Adrenal gland (tissue), 12 donors: ENCODE measurements around the gene UBTF. TPM values are rescaled to one million over a fixed set of nuclear protein-coding genes. Genes with fewer than 3 reads are reported as not detected.

Experiments used
- DNase-seq, 7 donors: peaks; one replicate each; pipeline ENCODE4 v3.0.0-alpha.2; 2019 to 2020
- H3K27ac ChIP-seq, 5 donors: fragments of 200-600 bp; sonication (generic) in 4 of 5; 1 replicate in 3 of 5; 2 replicates in 2 of 5; pipeline versions ENCODE4 v1.5.1 to v1.8.0; 2016 to 2020; ENCODE audit warnings: mild to moderate bottlenecking in 1 of 5
- H3K27me3 ChIP-seq: fragments of 200-600 bp; 2 replicates; pipeline ENCODE4 v1.8.0; 2021
- H3K36me3 ChIP-seq, 2 donors: fragments of 200-600 bp; replicated peaks in 1 of 2; 1 replicate in 1 of 2; 2 replicates in 1 of 2; pipeline versions ENCODE4 v1.5.1 to v1.8.0; 2018 to 2022
- H3K4me1 ChIP-seq, 2 donors: fragments of 200-600 bp; replicated peaks in 1 of 2; 1 replicate in 1 of 2; 2 replicates in 1 of 2; pipeline versions ENCODE4 v1.5.1 to v1.8.0; 2018 to 2021
- H3K4me3 ChIP-seq, 4 donors: fragments of 200-600 bp; sonication (generic) in 3 of 4; one replicate each; pipeline ENCODE4 v1.5.1; 2016 to 2018
- H3K9me3 ChIP-seq, 3 donors: fragments of 200-600 bp; sonication (generic) in 1 of 3; replicated peaks in 1 of 3; 1 replicate in 2 of 3; 2 replicates in 1 of 3; pipeline versions ENCODE4 v1.5.1 to v1.8.0; 2016 to 2021
- POLR2A ChIP-seq, 2 donors: fragments of 450-650 bp; IDR thresholded peaks; one replicate each; pipeline ENCODE4 v1.6.1; 2017; ENCODE audit warnings: antibody characterized with exemption in 2 of 2, mild to moderate bottlenecking in 2 of 2, moderate library complexity in 1 of 2
- WGBS, 4 donors: extraction: QIAGEN DNeasy Blood & Tissue Kit in 2 of 4; methylation state at CpG; one replicate each; pipeline versions ENCODE4 v1.1.5 to v1.1.7; 2013 to 2017; 5-methylcytosine and 5-hydroxymethylcytosine counted together
- intact Hi-C, 2 donors: fragments of 100-400 bp; cut with DNase I; formaldehyde crosslinking; loops; one replicate each; pipeline versions ENCODE4 v1.14.1 to v1.15.0; 2022 to 2023
- polyA plus RNA-seq, 3 donors: library from polyadenylated mRNA; stranded (reverse); fragments of 200-250 nt in 2 of 3; fragments of 350-450 nt in 1 of 3; fragmentation: Illumina TruSeq in 1 of 3; extraction: RNeasy Lipid Tissue Mini Kit (QIAGEN cat#74804) in 1 of 3; gene quantifications; one replicate each; pipeline ENCODE4 v1.2.3, GENCODE V29; 2013 to 2014
- total RNA-seq, 9 donors: library from RNA; depleted of rRNA in 4 of 9; stranded (reverse); fragments of >200 nt in 4 of 9; fragments of 120-200 nt in 1 of 9; fragmentation: NEBNext Ultra II Directional in 1 of 9; extraction: Animal tissue kit (Norgen Biotek cat#: 25700) in 1 of 9; gene quantifications; one replicate each; pipeline versions ENCODE4 v1.1.0 to v1.2.4, GENCODE V29; 2013 to 2023
- TF ChIP-seq, protein P1 (sequence below), 6 experiments: fragments of 450-650 bp in 4 of 6; fragments of 200-600 bp in 2 of 6; sonication (generic) in 1 of 6; IDR thresholded peaks; 1 replicate in 5 of 6; 2 replicates in 1 of 6; pipeline versions ENCODE4 v1.5.1 to v1.8.0; 2016 to 2021; ENCODE audit warnings: antibody characterized with exemption in 6 of 6, mild to moderate bottlenecking in 2 of 6, moderate library complexity in 1 of 6
- donor health status: healthy with polysubstance abuse.
- donor health status: Bipolar disorder and iron deficiency.
- donor health status: DM: yes; HTN: yes; CAD: no.
- donor health status: DM: no; HTN: no; CAD: no.
- donor health status: DM: no; HTN: no; CAD: no.
- donor health status: DM: yes; HTN: yes; CAD: no.

UBTF gene
- total and polyA plus RNA-seq, 12 donors = 37.1 to 92.6 (median 64.3) TPM

DNA sequence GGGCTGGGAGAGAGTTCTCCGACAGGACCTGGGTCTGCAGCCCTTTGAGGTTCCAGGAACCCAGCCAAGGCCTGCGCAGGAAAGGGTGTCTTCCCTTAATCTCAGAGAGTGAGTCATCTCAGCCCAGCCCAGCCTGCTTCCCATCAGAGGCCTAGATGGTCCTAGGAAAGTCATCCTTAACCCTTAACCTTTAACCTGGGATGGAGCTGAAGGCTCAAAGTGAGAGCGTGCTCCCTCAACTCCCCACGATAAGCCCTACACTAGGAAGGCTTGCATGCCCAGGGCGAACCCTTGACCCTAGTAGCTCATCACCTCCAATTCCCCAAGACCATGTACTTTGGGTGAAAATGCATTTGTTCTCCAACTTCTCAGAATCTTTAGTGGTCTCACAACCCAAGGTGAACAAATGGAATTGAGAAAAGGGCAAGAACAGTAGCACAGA is 15.0 kb downstream of the UBTF start:
- 34 to 50% (median 42%) methylated on average over 4 to 5 of the region's 5 CpGs for WGBS, 4 donors
- peaks cover 0 to 32% of the 10 kb centered on the region in 2 donors for H3K36me3 ChIP-seq

DNA sequence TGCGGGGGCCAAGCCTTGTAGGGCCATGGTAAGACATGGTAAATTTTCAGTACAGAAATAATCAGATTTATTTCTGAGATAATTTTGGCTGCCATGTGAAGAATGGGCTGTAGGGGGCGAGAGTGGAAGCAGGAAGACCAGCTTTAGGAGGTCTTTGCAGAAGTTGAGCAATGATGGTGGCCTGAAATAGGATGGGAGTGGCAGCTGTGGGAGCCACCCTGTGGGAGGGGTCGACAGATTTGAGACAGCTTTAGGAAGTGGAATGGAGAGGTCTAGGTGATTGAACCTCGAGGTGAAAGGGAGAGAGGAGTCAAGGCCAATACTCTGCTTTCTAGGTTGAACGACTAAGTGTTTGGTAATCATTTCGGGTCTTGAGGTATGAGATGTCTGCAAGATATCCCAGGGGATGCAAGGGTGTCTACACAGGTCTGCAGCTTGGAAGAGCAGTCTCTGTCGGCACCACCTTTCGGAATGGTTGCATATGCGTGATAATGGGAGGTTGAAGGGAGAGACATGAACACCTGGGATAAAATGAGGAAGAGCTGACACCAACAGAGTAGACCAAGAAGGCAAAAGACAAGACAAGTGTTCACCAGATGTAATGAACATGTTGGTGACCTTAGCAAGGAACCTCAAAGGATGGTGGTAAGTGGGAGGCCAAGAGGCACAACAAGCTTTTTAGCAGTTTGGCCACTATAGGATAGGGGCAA is 15.6 kb downstream of the UBTF start:
- peak in 3 of 7 donors; percentile 31 to 73 (median 53) for DNase-seq
- H3K36me3 ChIP-seq = peaks cover 0 to 26% of the 10 kb centered on the region in 2 donors
- no peak for TF ChIP-seq POLR2A (IDR thresholded peaks at IDR 0.05)
- TF ChIP-seq, protein P1, sequence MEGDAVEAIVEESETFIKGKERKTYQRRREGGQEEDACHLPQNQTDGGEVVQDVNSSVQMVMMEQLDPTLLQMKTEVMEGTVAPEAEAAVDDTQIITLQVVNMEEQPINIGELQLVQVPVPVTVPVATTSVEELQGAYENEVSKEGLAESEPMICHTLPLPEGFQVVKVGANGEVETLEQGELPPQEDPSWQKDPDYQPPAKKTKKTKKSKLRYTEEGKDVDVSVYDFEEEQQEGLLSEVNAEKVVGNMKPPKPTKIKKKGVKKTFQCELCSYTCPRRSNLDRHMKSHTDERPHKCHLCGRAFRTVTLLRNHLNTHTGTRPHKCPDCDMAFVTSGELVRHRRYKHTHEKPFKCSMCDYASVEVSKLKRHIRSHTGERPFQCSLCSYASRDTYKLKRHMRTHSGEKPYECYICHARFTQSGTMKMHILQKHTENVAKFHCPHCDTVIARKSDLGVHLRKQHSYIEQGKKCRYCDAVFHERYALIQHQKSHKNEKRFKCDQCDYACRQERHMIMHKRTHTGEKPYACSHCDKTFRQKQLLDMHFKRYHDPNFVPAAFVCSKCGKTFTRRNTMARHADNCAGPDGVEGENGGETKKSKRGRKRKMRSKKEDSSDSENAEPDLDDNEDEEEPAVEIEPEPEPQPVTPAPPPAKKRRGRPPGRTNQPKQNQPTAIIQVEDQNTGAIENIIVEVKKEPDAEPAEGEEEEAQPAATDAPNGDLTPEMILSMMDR (IDR thresholded peaks at IDR 0.05) = peak; percentile 31 to 64 (median 57)
- intact Hi-C loops = loop anchor here in 1 of 2 donors (10.0 kb wide), 1 partner anchor 321 kb away; no protein-coding TSS in a partner anchor
- 46 to 49% (median 48%) methylated on average over 9 of the region's 9 CpGs for WGBS, 4 donors
- no peaks in the 10 kb centered on the region for H3K27me3 ChIP-seq
- H3K27ac ChIP-seq = peak overlapping the region in 1 of 5 donors; percentile 17
- H3K4me1 ChIP-seq = peaks cover 11 to 20% of the 10 kb centered on the region in 2 donors
- H3K4me3 ChIP-seq = no peak overlapping the region
- no peaks in the 10 kb centered on the region for H3K9me3 ChIP-seq

More for the DNA sequence above, 15.0 kb downstream of the UBTF start:
- no peaks in the 10 kb centered on the region for H3K27me3 ChIP-seq
- no peak for TF ChIP-seq POLR2A (IDR thresholded peaks at IDR 0.05)
- TF ChIP-seq, protein P1 (IDR thresholded peaks at IDR 0.05) = no peak
- peak in 5 of 7 donors; percentile 60 to 71 (median 70) for DNase-seq
- H3K9me3 ChIP-seq = no peaks in the 10 kb centered on the region
- peaks cover 11 to 20% of the 10 kb centered on the region in 2 donors for H3K4me1 ChIP-seq
- no peak overlapping the region for H3K4me3 ChIP-seq
- intact Hi-C loops = loop anchor here in 1 of 2 donors (10.0 kb wide), 1 partner anchor 320 kb away; no protein-coding TSS in a partner anchor
- H3K27ac ChIP-seq = peak overlapping the region in 1 of 5 donors; percentile 17

DNA sequence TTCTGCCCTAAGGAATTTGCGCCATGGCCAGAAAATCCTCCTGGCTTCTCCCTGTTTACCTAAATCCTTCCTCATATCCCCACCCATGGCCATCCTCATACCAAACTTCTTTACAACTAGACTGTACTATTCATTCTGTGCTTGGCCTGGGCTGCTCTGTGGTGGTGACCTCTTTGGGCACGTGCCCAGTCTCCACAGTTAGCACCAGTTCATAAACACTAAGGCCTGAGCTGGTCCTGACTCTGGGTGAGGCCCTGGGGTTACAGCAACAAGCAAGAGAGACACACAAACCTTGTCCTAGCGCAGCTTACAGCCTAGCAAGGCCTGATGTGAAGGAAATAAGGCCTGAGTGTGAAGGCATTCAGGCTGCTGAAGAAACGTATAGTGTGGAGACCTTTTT is 16.7 kb downstream of the UBTF start:
- Histone ChIP-seq H3K36me3 (peaks cover 0 to 15% of the 10 kb centered on the region in 2 donors), H3K27me3 (no peaks in the 10 kb centered on the region), H3K4me1 (peaks cover 21 to 26% of the 10 kb centered on the region in 2 donors), H3K4me3 (no peak overlapping the region), H3K9me3 (no peaks in the 10 kb centered on the region), H3K27ac (peak overlapping the region in 1 of 5 donors; percentile 4)
- WGBS, 4 donors = 77 to 86% (median 81%) methylated on average over 4 of the region's 4 CpGs
- no peak for TF ChIP-seq POLR2A (IDR thresholded peaks at IDR 0.05)
- TF ChIP-seq, protein P1 (IDR thresholded peaks at IDR 0.05) = no peak
- intact Hi-C loops = loop anchor here in 1 of 2 donors (10.0 kb wide), 1 partner anchor 322 kb away; no protein-coding TSS in a partner anchor
- no peak for DNase-seq

DNA sequence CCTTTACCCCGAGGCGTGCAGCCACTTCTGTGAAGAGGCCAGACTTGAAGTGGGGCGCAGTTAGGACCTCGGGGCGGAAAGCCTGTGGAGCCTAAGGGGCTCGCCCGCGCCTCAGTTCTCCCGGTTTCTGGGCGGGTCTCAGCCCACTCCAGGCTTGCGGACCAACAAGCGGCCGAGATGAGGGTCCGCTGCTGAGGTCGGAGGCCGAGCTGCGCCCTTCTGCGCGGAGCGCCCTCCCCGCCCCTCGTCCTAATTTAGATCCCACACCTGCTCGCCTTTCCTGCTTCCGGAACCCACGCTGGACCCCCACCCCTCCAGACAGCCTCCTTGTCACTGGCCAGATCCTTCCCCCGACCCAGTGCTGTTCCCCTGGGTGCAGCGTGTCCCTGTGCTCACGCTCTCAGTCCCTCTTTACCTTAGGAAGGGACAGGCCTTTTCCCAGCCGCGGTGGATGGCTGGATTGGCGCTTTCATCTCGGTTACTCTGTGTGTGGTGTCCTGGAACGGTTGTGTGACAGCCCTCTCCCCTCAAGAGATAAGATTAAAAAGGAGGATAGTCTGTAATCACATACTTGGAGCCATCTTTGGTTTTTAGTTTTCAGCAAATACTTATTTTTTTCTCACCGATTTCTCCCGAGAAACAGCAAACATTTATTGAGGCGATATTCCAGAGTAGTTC is 18.9 kb downstream of the UBTF start:
- 5 to 15% (median 7%) methylated on average over 14 to 36 of the region's 36 CpGs for WGBS, 4 donors
- peak in 2 of 7 donors; percentile 36 to 53 for DNase-seq
- Histone ChIP-seq H3K9me3 (no peaks in the 10 kb centered on the region), H3K36me3 (peaks cover 0 to 17% of the 10 kb centered on the region in 2 donors), H3K27me3 (no peaks in the 10 kb centered on the region), H3K4me3 (peak overlapping the region in 3 of 4 donors; percentile 57 to 76 (median 65)), H3K27ac (peak overlapping the region; percentile 25 to 96 (median 89)), H3K4me1 (peaks cover 22 to 32% of the 10 kb centered on the region in 2 donors)
- TF ChIP-seq, protein P1 (IDR thresholded peaks at IDR 0.05) = no peak
- intact Hi-C loops = loop anchor here in 1 of 2 donors (10.0 kb wide), 1 partner anchor 324 kb away; no protein-coding TSS in a partner anchor
